Measurements from ENCODE around the gene LMX1B. TPM values are rescaled to one million over a fixed set of nuclear protein-coding genes. Genes with fewer than 3 reads are reported as not detected.

Gene LMX1B
- total RNA-seq, 1 experiment from 2014 or later: not detected

GRCh38 chr9:126636983-126637798 is 23.5 kb downstream of the LMX1B start:
- no TSS peak for BruUV-seq (replicated peaks)
- H3K9me3 ChIP-seq (ENCODE audit: low read depth, low read length, poor library complexity, severe bottlenecking): no peaks in the 10 kb centered on the region
- intact Hi-C loops (cut with micrococcal nuclease; ENCODE audit: unreplicated experiment): no loop called here
- TF ChIP-seq CTCF (conservative IDR thresholded peaks at IDR 0.05; ENCODE audit: low read depth, low read length): no peak
- H3K27me3 ChIP-seq (replicated peaks; ENCODE audit: insufficient read depth, low read depth, low read length, poor library complexity): peaks cover 72% of the 10 kb centered on the region
- H3K4me3 ChIP-seq (ENCODE audit: low read depth, low read length, poor library complexity, severe bottlenecking): no peak overlapping the region
- no peak for DNase-seq (ENCODE audit: low spot score)
- H3K36me3 ChIP-seq (ENCODE audit: insufficient read depth, low read length, poor library complexity, severe bottlenecking): no peaks in the 10 kb centered on the region
- H3K4me1 ChIP-seq (ENCODE audit: insufficient read depth, low read length, poor library complexity, severe bottlenecking): peaks cover 10% of the 10 kb centered on the region
- ChIA-PET CTCF (interaction anchor here (0.6 kb wide), 1 partner anchor 101 kb away, joined by 9 read pairs; no protein-coding TSS in a partner anchor), POLR2A (ENCODE audit: low non-redundant PET) (no interaction called here)
- H3K27ac ChIP-seq (ENCODE audit: low read depth, low read length, poor library complexity, severe bottlenecking): no peak overlapping the region

- ChIA-PET CTCF (no interaction called here), POLR2A (ENCODE audit: low non-redundant PET) (no interaction called here)
- no TSS peak for BruUV-seq (replicated peaks)
- intact Hi-C loops (cut with micrococcal nuclease; ENCODE audit: unreplicated experiment): no loop called here
- DNase-seq (ENCODE audit: low spot score): peak; percentile 57
- Histone ChIP-seq H3K27ac (ENCODE audit: low read depth, low read length, poor library complexity, severe bottlenecking) (no peak overlapping the region), H3K4me3 (ENCODE audit: low read depth, low read length, poor library complexity, severe bottlenecking) (peak overlapping the region; percentile 17), H3K9me3 (ENCODE audit: low read depth, low read length, poor library complexity, severe bottlenecking) (no peaks in the 10 kb centered on the region), H3K36me3 (ENCODE audit: insufficient read depth, low read length, poor library complexity, severe bottlenecking) (no peaks in the 10 kb centered on the region), H3K4me1 (ENCODE audit: insufficient read depth, low read length, poor library complexity, severe bottlenecking) (peaks cover 10% of the 10 kb centered on the region), H3K27me3 (replicated peaks; ENCODE audit: insufficient read depth, low read depth, low read length, poor library complexity) (peaks cover 76% of the 10 kb centered on the region)
- peak; percentile 50 for TF ChIP-seq EZH2 (IDR thresholded peaks at IDR 0.05; ENCODE audit: borderline replicate concordance, low read depth, low read length, poor library complexity, severe bottlenecking)
- TF ChIP-seq CTCF (conservative IDR thresholded peaks at IDR 0.05; ENCODE audit: low read depth, low read length): no peak
Observed at GRCh38 chr9:126638571-126639132, 24.9 kb downstream of the LMX1B start.

GRCh38 chr9:126639318-126640000 is 25.7 kb downstream of the LMX1B start:
- peaks cover 10% of the 10 kb centered on the region for H3K4me1 ChIP-seq (ENCODE audit: insufficient read depth, low read length, poor library complexity, severe bottlenecking)
- H3K27me3 ChIP-seq (replicated peaks; ENCODE audit: insufficient read depth, low read depth, low read length, poor library complexity): peaks cover 80% of the 10 kb centered on the region
- TF ChIP-seq CTCF (conservative IDR thresholded peaks at IDR 0.05; ENCODE audit: low read depth, low read length) (no peak), EZH2 (IDR thresholded peaks at IDR 0.05; ENCODE audit: borderline replicate concordance, low read depth, low read length, poor library complexity, severe bottlenecking) (no peak)
- no peak overlapping the region for H3K4me3 ChIP-seq (ENCODE audit: low read depth, low read length, poor library complexity, severe bottlenecking)
- POLR2A ChIA-PET (ENCODE audit: low non-redundant PET): interaction anchor here (0.5 to 0.6 kb wide), 2 partner anchors 22 to 31 kb away, joined by 3 to 5 read pairs; no protein-coding TSS in a partner anchor
- no peak for DNase-seq (ENCODE audit: low spot score)
- H3K27ac ChIP-seq (ENCODE audit: low read depth, low read length, poor library complexity, severe bottlenecking): no peak overlapping the region
- no peaks in the 10 kb centered on the region for H3K9me3 ChIP-seq (ENCODE audit: low read depth, low read length, poor library complexity, severe bottlenecking)
- H3K36me3 ChIP-seq (ENCODE audit: insufficient read depth, low read length, poor library complexity, severe bottlenecking): no peaks in the 10 kb centered on the region
- CTCF ChIA-PET: no interaction called here
- BruUV-seq (replicated peaks): no TSS peak
- intact Hi-C loops (cut with micrococcal nuclease; ENCODE audit: unreplicated experiment): no loop called here
